ENCODE results near the gene CAPN1.

Gene CAPN1

GRCh38 chr11:65165410-65166317 is 16.1 kb upstream of the CAPN1 start:
- Histone ChIP-seq H3K79me2 (ENCODE audit: insufficient read depth, low read length) (no peaks in the 10 kb centered on the region), H3K4me3 (ENCODE audit: low read depth, low read length, poor library complexity, severe bottlenecking) (no peak overlapping the region), H4K20me1 (ENCODE audit: insufficient read depth, low read length) (no peaks in the 10 kb centered on the region), H2AFZ (ENCODE audit: low read length) (no peak overlapping the region), H3K27ac (ENCODE audit: low read depth, low read length, poor library complexity, severe bottlenecking) (no peak overlapping the region), H3K9ac (ENCODE audit: low read length) (no peak overlapping the region), H3K9me3 (ENCODE audit: low read length) (no peaks in the 10 kb centered on the region), H3F3A (ENCODE audit: insufficient read depth, low read length) (no peaks in the 10 kb centered on the region), H3K4me2 (ENCODE audit: low read length) (no peak overlapping the region), H3K4me1 (ENCODE audit: insufficient read depth, low read length, severe bottlenecking) (peaks cover 22% of the 10 kb centered on the region), H3K36me3 (ENCODE audit: insufficient read depth, low read length) (no peaks in the 10 kb centered on the region), H3K9me2 (ENCODE audit: low read depth, low read length) (no peaks in the 10 kb centered on the region), H3K27me3 (ENCODE audit: insufficient read depth, low read length) (no peaks in the 10 kb centered on the region)
- TF ChIP-seq EZH2 (IDR thresholded peaks at IDR 0.05; ENCODE audit: borderline replicate concordance, low read length) (no peak), CTCF (IDR thresholded peaks at IDR 0.05; ENCODE audit: low read length) (no peak)

- Histone ChIP-seq H3K27ac (ENCODE audit: low read depth, low read length, poor library complexity, severe bottlenecking) (no peak overlapping the region), H4K20me1 (ENCODE audit: insufficient read depth, low read length) (no peaks in the 10 kb centered on the region), H3K9me2 (ENCODE audit: low read depth, low read length) (no peaks in the 10 kb centered on the region), H3K79me2 (ENCODE audit: insufficient read depth, low read length) (no peaks in the 10 kb centered on the region), H3K36me3 (ENCODE audit: insufficient read depth, low read length) (no peaks in the 10 kb centered on the region), H3K9ac (ENCODE audit: low read length) (no peak overlapping the region), H3K4me2 (ENCODE audit: low read length) (no peak overlapping the region), H3K27me3 (ENCODE audit: insufficient read depth, low read length) (no peaks in the 10 kb centered on the region), H3K4me1 (ENCODE audit: insufficient read depth, low read length, severe bottlenecking) (peaks cover 22% of the 10 kb centered on the region), H3K4me3 (ENCODE audit: low read depth, low read length, poor library complexity, severe bottlenecking) (no peak overlapping the region), H2AFZ (ENCODE audit: low read length) (no peak overlapping the region), H3F3A (ENCODE audit: insufficient read depth, low read length) (no peaks in the 10 kb centered on the region), H3K9me3 (ENCODE audit: low read length) (no peaks in the 10 kb centered on the region)
- no peak for TF ChIP-seq EZH2 (IDR thresholded peaks at IDR 0.05; ENCODE audit: borderline replicate concordance, low read length)
- no peak for TF ChIP-seq CTCF (IDR thresholded peaks at IDR 0.05; ENCODE audit: low read length)
Observed at GRCh38 chr11:65166893-65167292, 14.8 kb upstream of the CAPN1 start.

GRCh38 chr11:65167656-65168055 is 14.1 kb upstream of the CAPN1 start:
- no peak overlapping the region for H3K27ac ChIP-seq (ENCODE audit: low read depth, low read length, poor library complexity, severe bottlenecking)
- no peaks in the 10 kb centered on the region for H3K27me3 ChIP-seq (ENCODE audit: insufficient read depth, low read length)
- no peaks in the 10 kb centered on the region for H4K20me1 ChIP-seq (ENCODE audit: insufficient read depth, low read length)
- H3K4me1 ChIP-seq (ENCODE audit: insufficient read depth, low read length, severe bottlenecking) = peaks cover 22% of the 10 kb centered on the region
- no peak overlapping the region for H3K4me2 ChIP-seq (ENCODE audit: low read length)
- H3K9me3 ChIP-seq (ENCODE audit: low read length) = no peaks in the 10 kb centered on the region
- H3K9ac ChIP-seq (ENCODE audit: low read length) = no peak overlapping the region
- no peaks in the 10 kb centered on the region for H3K36me3 ChIP-seq (ENCODE audit: insufficient read depth, low read length)
- H3K79me2 ChIP-seq (ENCODE audit: insufficient read depth, low read length) = no peaks in the 10 kb centered on the region
- no peak for TF ChIP-seq EZH2 (IDR thresholded peaks at IDR 0.05; ENCODE audit: borderline replicate concordance, low read length)
- TF ChIP-seq CTCF (IDR thresholded peaks at IDR 0.05; ENCODE audit: low read length) = no peak
- no peak overlapping the region for H2AFZ ChIP-seq (ENCODE audit: low read length)
- H3K9me2 ChIP-seq (ENCODE audit: low read depth, low read length) = no peaks in the 10 kb centered on the region
- no peaks in the 10 kb centered on the region for H3F3A ChIP-seq (ENCODE audit: insufficient read depth, low read length)
- H3K4me3 ChIP-seq (ENCODE audit: low read depth, low read length, poor library complexity, severe bottlenecking) = no peak overlapping the region
